ENCODE data around the gene INSRR. TPM values are rescaled to one million over a fixed set of nuclear protein-coding genes. Genes with fewer than 3 reads are reported as not detected.

INSRR gene
- polyA plus RNA-seq, 2 of the 4 experiments (the other 2 are of a cell fraction): not detected

GRCh38 chr1:156849151-156849496, 9.8 kb downstream of the INSRR start:
- Histone ChIP-seq H3K4me1 (peaks cover 9% of the 10 kb centered on the region; the same call in 2 of the 3 replicates), H3K4me2 (no peak overlapping the region), H3K9me3 (no peaks in the 10 kb centered on the region), H3K4me3 (no peak overlapping the region), H3K27ac (no peak overlapping the region)
- WGBS (ENCODE audit: missing lambda C conversion rate): 86% methylated on average over 11 of the region's 23 CpGs
- CTCF ChIA-PET: interaction anchor here (0.9 to 20.9 kb wide), 8 partner anchors 9 to 121 kb away, joined by 3 to 480 read pairs (median 4); partner anchors contain the start of genes INSRR, ISG20L2, LRRC71 and METTL25B
- FAIRE-seq: no peak
- ATAC-seq: no peak
- no peak for DNase-seq (ENCODE audit: low read depth in 1 of 2, low spot score in 1 of 2)
- POLR2A ChIA-PET: no interaction called here
- TF ChIP-seq HOXB5 (CRISPR knock-in tag; IDR thresholded peaks at IDR 0.05) (no peak), PHF8 (IDR thresholded peaks at IDR 0.05; ENCODE audit: borderline replicate concordance, low read depth) (no peak), HMGXB4 (CRISPR knock-in tag; IDR thresholded peaks at IDR 0.05; ENCODE audit: borderline replicate concordance) (no peak), HES2 (IDR thresholded peaks at IDR 0.05) (no peak), FOSB (CRISPR knock-in tag; IDR thresholded peaks at IDR 0.05) (no peak)

GRCh38 chr1:156848461-156849150, 10.3 kb downstream of the INSRR start:
- 54% methylated on average over 18 of the region's 36 CpGs for WGBS (ENCODE audit: missing lambda C conversion rate)
- H3K4me2 ChIP-seq: no peak overlapping the region
- ChIA-PET POLR2A (no interaction called here), CTCF (interaction anchor here (0.9 to 20.9 kb wide), 11 partner anchors 8 to 222 kb away, joined by 3 to 480 read pairs (median 3); partner anchors contain the start of genes INSRR, ISG20L2, LRRC71 and METTL25B)
- TF ChIP-seq CBX8 (IDR thresholded peaks at IDR 0.05): no peak
- H3K27ac ChIP-seq: no peak overlapping the region
- H3K4me1 ChIP-seq: peaks cover 9% of the 10 kb centered on the region; the same call in 2 of the 3 replicates
- FAIRE-seq (no peak), ATAC-seq (no peak), DNase-seq (ENCODE audit: low read depth in 1 of 2, low spot score in 1 of 2) (no peak)
- H3K4me3 ChIP-seq: no peak overlapping the region
- H3K9me3 ChIP-seq: no peaks in the 10 kb centered on the region

GRCh38 chr1:156847591-156848460, 11.1 kb downstream of the INSRR start:
- no peak for DNase-seq (ENCODE audit: low read depth in 1 of 2, low spot score in 1 of 2)
- ChIA-PET CTCF (interaction anchor here (0.9 to 20.9 kb wide), 16 partner anchors 8 to 221 kb away, joined by 3 to 480 read pairs (median 4); partner anchors contain the start of genes INSRR, ISG20L2, LRRC71 and METTL25B), POLR2A (no interaction called here)
- no peak for FAIRE-seq
- Histone ChIP-seq H3K9me3 (no peaks in the 10 kb centered on the region), H3K27ac (no peak overlapping the region), H3K4me3 (no peak overlapping the region), H3K4me1 (peaks cover 9% of the 10 kb centered on the region; the same call in 2 of the 3 replicates), H3K4me2 (no peak overlapping the region)
- 57% methylated on average over 7 of the region's 7 CpGs for WGBS (ENCODE audit: missing lambda C conversion rate)
- TF ChIP-seq CBX8 (IDR thresholded peaks at IDR 0.05) (no peak), RCOR1 (IDR thresholded peaks at IDR 0.05; ENCODE audit: low read depth, low read length) (no peak), HDAC2 (IDR thresholded peaks at IDR 0.05) (no peak), CTCF (IDR thresholded peaks at IDR 0.05) (no peak), TFCP2L1 (CRISPR knock-in tag; IDR thresholded peaks at IDR 0.05) (no peak), RNF2 (IDR thresholded peaks at IDR 0.05; ENCODE audit: borderline replicate concordance, low read depth) (no peak)
- peak; percentile 28 to 31; a peak in 3 of 6 replicates for ATAC-seq

GRCh38 chr1:156846643-156847042, 12.3 kb downstream of the INSRR start:
- Histone ChIP-seq H3K9me3 (no peaks in the 10 kb centered on the region), H3K4me3 (no peak overlapping the region), H3K4me2 (no peak overlapping the region), H3K27ac (no peak overlapping the region), H3K4me1 (no peaks in the 10 kb centered on the region)
- ATAC-seq (no peak), FAIRE-seq (no peak), DNase-seq (ENCODE audit: low read depth in 1 of 2, low spot score in 1 of 2) (no peak)
- ChIA-PET POLR2A (no interaction called here), CTCF (interaction anchor here (0.7 to 20.9 kb wide), 12 partner anchors 7 to 187 kb away, joined by 3 to 480 read pairs (median 4); partner anchors contain the start of genes INSRR and NTRK1)
- WGBS (ENCODE audit: missing lambda C conversion rate): 59% methylated on average over 3 of the region's 5 CpGs
- TF ChIP-seq BCL3 (IDR thresholded peaks at IDR 0.05): no peak
- no peak for TF ChIP-seq HDAC2 (IDR thresholded peaks at IDR 0.05)
- TF ChIP-seq KDM5A (IDR thresholded peaks at IDR 0.05): no peak
- no peak for TF ChIP-seq JUNB (IDR thresholded peaks at IDR 0.05)
- no peak for TF ChIP-seq NPAS2 (CRISPR knock-in tag; IDR thresholded peaks at IDR 0.05; ENCODE audit: borderline replicate concordance)
- no peak for TF ChIP-seq ELK1 (IDR thresholded peaks at IDR 0.05; ENCODE audit: low read depth, low read length)
- no peak for TF ChIP-seq USF2 (IDR thresholded peaks at IDR 0.05)
- TF ChIP-seq RCOR1 (IDR thresholded peaks at IDR 0.05; ENCODE audit: low read depth, low read length): no peak
- TF ChIP-seq HOXB5 (CRISPR knock-in tag; IDR thresholded peaks at IDR 0.05): no peak
- no peak for TF ChIP-seq POLR2A (IDR thresholded peaks at IDR 0.05; ENCODE audit: low read length)
- TF ChIP-seq RARB (CRISPR knock-in tag; IDR thresholded peaks at IDR 0.05): no peak
- no peak for TF ChIP-seq CBX8 (IDR thresholded peaks at IDR 0.05)

Data from A549 (cell line).